NCI-H146 treated with DMSO at 0.1 percent for 48 hours (cell line): Measurements from ENCODE around the gene MAN2A2.

Experiments
- DNase-seq: peaks from one replicate; lab custom pipeline; 2025; ENCODE audit not compliant: unreplicated experiment; lab: John Stamatoyannopoulos, UW

MAN2A2 gene

DNA sequence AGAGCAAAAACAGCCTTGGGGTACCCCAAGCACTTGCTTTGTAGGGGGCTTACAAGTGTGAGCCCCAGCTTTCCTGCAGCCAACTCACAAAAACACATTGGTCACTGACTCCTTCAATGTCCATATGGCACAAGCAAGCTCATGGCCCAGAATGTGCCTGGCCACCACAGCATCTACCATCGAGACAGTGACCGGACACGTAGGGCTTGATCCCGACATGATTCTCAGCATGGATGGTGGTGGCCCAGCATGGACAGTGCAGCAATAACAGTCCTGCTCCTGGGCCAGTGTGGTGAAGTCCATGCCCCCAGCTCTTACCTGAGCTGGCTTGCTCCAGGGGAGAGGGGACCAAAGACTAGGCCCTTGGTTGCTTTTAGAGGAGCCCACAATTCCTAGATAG, 37.9 kb downstream of the MAN2A2 start:
- no peak for DNase-seq

- DNase-seq = no peak
Observed at GRCh38 chr15:90942354-90943120, 39.4 kb downstream of the MAN2A2 start.

DNA sequence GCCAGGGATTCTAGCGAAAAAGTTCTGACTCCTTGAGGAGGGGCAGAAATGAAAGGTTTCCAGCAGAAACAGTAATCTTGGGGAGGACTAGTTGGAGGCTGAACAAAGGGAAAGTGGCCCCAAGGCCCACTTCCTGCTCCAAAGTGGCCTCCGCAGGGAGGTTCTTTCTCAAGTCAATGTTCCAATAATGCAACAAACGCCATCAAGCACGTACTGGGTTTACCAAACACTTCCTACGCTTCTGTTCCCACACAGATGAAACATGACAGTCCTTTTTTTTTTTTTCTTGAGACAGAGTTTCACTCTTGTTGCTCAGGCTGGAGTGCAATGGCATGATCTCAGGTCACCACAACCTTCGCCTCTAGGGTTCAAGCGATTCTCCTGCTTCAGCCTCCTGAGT, 42.0 kb downstream of the MAN2A2 start:
- no peak for DNase-seq

GRCh38 chr15:90946538-90946937, 43.4 kb downstream of the MAN2A2 start:
- DNase-seq = no peak

GRCh38 chr15:90946941-90947576, 44.0 kb downstream of the MAN2A2 start:
- DNase-seq = no peak

DNA sequence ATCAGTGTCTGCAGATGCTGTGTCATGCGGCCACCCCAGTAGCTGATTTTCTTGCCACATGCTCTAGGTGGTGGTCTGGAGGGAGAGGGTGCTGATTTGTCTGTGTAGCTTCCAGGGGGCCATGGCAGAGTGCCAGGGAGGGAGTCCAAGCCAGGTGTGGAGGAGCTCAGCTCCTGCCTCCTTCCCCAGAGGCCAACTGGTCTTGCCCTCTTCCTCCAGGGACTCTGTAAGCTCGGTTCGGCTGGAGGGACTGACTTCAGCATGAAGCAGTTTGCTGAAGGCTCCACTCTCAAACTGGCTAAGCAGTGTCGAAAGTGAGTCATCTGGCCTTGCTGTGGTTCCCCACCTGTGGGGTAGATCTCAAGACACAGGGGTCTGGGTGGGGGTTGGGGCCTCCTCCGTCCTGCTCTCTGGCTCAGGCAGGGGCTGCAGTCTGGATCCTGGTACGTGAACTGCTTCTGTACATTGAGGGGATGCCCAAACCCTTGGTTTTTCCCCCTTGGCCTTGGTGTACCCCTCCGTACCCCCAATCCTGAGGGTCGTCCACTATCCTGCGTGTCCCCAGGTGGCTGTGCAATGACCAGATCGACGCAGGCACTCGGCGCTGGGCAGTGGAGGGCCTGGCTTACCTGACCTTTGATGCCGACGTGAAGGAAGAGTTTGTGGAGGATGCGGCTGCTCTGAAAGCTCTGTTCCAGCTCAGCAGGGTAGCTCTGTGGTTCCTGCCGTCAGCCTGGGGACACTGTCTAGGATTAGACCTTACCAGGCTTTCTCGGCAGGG, 44.7 kb downstream of the MAN2A2 start:
- no peak for DNase-seq

GRCh38 chr15:90948506-90948905, 45.4 kb downstream of the MAN2A2 start:
- no peak for DNase-seq

DNA sequence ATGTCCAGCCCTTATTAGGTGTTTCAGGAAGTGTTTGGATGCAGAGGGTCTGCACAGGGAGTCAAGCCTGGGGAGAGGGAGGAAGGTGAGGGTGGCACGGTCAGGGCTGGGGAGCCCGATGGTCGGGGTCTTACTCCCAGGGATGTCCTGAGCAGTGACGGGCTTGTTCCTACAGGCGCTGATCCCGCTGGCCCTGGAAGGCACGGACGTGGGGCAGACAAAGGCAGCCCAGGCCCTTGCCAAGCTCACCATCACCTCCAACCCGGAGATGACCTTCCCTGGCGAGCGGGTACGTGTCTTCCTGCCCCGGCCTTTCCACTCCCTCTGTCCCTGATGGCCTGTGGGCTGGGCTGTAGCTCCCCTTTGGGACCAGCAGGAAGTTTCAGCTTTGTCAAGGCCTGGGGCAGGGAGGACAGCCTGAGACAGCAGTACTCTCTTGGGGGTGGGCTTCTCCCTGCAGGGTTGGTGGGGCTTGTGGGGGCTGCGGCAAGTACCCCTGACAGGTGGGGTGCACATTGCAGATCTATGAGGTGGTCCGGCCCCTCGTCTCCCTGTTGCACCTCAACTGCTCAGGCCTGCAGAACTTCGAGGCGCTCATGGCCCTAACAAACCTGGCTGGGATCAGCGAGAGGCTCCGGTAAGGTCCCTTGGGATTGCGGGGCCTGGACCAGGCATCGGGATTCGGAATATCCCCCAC, 47.0 kb downstream of the MAN2A2 start:
- DNase-seq = no peak

DNA sequence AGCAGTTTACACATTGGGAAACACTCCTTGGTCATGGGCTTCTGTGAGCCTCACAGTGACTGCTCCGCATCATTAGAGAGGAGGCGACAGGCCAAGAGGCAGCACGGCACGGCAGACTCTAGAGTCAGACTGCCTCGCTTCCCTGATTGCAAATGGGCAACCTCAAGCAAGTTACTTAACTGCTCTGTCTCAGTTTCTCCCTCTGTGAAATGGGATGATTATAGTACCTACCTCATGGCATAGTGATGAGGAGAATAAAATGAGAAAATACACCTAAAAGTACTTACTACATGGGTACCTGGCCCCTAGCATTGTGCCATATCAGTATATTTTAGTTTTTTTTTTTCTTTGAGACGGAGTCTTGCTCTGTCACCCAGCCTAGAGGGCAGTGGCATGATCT, 47.6 kb downstream of the MAN2A2 start:
- DNase-seq = no peak

GRCh38 chr15:90952901-90953677, 50.0 kb downstream of the MAN2A2 start:
- DNase-seq = no peak

GRCh38 chr15:90953947-90954711, 51.0 kb downstream of the MAN2A2 start:
- no peak for DNase-seq

DNA sequence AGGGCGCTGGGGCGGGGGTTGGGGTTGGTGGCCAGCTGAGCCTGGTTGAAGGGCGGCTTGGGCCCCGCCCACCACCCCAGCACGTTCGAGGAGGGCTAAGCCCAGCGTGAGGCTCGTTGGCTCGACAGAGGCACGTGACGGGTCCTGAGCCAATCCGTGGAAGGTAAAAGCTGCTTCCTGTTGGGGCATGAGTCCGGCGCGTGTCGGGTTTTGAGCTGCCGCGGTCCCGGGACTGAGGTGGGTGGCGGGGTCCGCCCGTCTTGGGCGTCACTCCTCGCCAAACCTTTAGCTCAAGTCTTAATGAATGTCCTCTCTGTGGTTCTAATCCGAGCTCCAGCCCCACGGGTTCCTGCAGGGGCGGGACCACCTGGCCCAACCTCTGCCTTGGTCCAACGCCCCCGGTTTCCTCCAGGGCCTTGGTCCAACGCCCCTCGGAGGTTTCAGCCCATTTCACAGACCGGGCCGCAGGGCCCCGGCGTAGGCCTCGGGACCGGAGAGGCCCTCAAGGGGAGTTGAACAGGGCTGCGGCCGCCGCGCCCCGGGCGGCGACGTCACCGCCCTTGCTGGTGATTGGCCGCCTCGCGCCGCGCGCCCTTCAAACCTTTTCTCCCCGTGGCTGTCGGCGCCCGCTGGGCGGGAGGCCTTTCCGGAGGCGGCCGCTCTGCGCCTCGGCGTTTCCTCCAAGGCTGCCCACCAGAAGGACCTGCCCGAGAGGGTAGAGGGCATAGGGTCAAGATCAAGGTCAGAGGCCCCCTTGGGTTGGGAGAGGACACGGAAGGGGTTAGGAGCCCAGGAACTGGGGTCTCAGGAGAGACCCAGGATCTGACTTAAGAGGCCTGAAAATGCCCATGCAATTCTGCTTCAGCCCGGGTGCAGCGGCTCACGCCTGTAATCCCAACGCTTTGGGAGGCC, 51.9 kb downstream of the MAN2A2 start, which contains the start of gene RCCD1:
RCCD1 (plus strand) TSS at position 173 of the 912 bp plus-strand sequence. CDS start 1,851 bp downstream, outside the sequence.
- DNase-seq = peak; percentile 74

DNA sequence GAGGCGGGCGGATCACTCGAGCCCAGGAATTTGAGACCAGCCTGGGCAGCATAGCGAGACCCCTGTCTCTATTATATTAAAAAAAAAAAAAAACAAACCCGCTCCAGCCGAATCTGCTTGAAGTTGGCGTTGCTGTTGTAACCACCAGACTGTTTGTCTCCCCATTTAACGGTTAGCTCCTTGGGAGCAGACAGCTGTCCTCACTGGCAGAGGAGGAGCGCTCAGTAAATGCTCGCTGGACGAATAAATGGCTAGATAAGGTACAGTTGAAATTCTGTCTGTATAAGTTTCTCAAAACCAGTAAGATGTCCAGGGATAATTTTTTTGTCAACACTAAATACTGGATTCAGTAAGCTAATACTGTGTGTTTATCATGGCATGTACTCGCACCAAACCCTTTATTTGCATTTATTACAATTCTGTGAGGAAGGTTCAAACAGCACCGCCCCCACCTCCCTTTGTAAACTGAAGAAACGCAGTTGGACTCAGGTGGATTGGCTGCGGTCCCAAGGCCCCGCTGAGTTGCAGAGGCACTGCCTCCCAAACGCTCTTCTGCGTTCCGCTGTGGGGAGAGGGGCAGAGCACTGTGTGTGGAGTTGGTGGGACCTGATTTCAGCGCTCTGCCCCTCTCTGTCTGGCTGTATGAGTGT, 52.6 kb downstream of the MAN2A2 start:
- peak; percentile 2 for DNase-seq

GRCh38 chr15:90956274-90957030, 53.4 kb downstream of the MAN2A2 start:
- no peak for DNase-seq

DNA sequence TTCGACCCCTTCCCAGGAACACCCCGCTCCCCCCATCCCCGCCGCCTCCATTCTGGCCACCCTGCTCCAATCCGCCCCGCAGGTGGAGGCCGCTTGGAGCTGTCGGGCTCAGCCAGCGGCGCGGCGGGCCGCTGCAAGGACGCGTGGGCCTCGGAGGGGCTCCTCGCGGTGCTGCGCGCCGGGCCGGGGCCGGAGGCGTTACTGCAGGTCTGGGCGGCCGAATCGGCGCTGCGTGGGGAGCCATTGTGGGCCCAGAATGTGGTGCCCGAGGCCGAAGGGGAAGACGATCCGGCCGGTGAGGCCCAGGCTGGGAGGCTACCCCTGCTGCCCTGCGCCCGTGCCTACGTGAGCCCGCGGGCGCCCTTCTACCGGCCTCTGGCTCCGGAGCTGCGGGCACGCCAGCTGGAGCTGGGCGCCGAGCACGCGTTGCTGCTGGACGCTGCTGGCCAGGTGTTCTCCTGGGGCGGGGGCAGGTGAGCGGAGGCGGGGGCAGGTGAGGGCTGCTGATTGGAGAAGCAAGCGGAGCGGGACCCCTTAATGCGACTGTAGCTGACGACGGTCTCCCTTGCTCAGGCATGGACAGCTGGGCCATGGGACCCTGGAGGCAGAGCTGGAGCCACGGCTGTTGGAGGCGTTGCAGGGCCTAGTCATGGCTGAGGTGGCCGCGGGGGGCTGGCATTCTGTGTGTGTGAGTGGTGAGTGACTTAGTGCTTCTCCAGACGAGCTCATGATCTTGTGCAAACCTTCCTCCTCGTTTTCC, 54.1 kb downstream of the MAN2A2 start:
- no peak for DNase-seq

DNA sequence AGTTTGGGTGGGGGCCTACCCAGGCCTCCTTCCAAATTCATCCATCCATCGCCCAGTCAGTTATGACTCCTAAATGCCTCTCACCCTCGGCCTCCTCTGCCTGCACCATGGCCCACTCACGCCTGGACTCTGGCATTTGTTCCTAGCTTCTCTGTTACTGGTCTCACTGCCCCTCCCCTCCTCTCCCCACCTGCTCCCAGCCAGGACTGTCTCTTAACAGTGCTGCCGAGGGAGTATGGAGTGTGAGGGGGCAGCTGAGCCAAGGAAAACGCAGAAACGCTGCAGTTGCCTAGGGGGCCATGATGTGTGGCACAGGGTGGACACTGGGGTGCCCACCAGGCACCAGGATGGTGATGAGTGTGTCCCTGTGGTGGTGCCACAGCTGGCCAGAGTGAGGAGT, 54.7 kb downstream of the MAN2A2 start:
- DNase-seq = no peak
